ENCODE data around the gene NPHS1. TPM values are rescaled to one million over a fixed set of nuclear protein-coding genes. Genes with fewer than 3 reads are reported as not detected.

Gene NPHS1
- total RNA-seq, 2 experiments from 2014 or later, result not detected

DNA sequence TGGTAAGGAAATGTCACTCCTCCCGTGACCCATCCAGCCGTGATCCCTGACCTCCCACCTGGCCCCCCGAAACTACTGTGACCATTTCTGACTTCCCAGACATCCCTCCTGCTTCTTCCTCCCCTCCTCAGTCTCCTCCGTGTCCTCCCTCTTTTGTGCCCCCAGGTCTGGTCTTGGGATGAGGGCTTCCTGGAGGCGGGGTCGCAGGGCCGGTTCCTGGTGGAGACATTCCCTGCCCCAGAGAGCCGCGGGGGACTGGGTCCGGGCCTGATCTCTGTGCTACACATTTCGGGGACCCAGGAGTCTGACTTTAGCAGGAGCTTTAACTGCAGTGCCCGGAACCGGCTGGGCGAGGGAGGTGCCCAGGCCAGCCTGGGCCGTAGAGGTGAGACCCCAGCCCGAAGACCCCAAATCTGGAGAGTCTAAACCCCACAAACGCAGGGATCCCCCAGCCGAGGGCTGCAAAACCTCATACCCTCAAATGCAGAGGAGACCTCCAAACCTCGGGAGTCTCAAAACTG lies 9.4 kb upstream of the NPHS1 start:
- H3K27me3 Mint-ChIP-seq, result peaks cover 50% of the 10 kb centered on the region
- H3K27ac Mint-ChIP-seq, result no peak overlapping the region
- intact Hi-C loops (cut with DNase I, micrococcal nuclease), result no loop called here
- ChIA-PET CTCF (no interaction called here), POLR2A (interaction anchor here (1.4 kb wide), 1 partner anchor 8 kb away, joined by 4 read pairs; no protein-coding TSS in a partner anchor)
- peaks cover 10% of the 10 kb centered on the region for H3K4me1 Mint-ChIP-seq
- H3K9me3 Mint-ChIP-seq (ENCODE audit: low read depth), result no peaks in the 10 kb centered on the region
- no peak overlapping the region for H3K4me3 Mint-ChIP-seq
- ATAC-seq (no peak), DNase-seq (no peak)
- H3K36me3 Mint-ChIP-seq (ENCODE audit: low read depth), result no peaks in the 10 kb centered on the region

GRCh38 chr19:35860818-35861639 lies 8.7 kb upstream of the NPHS1 start:
- DNase-seq, result no peak
- peak; percentile 24 for ATAC-seq
- peaks cover 46% of the 10 kb centered on the region for H3K27me3 Mint-ChIP-seq
- no peak overlapping the region for H3K4me3 Mint-ChIP-seq
- H3K4me1 Mint-ChIP-seq, result peaks cover 10% of the 10 kb centered on the region
- no peaks in the 10 kb centered on the region for H3K9me3 Mint-ChIP-seq (ENCODE audit: low read depth)
- no peak overlapping the region for H3K27ac Mint-ChIP-seq
- no peaks in the 10 kb centered on the region for H3K36me3 Mint-ChIP-seq (ENCODE audit: low read depth)
- ChIA-PET POLR2A (interaction anchor here (1.4 kb wide), 1 partner anchor 9 kb away, joined by 4 read pairs; no protein-coding TSS in a partner anchor), CTCF (interaction anchor here (0.6 kb wide), 1 partner anchor 187 kb away, joined by 3 read pairs; no protein-coding TSS in a partner anchor)
- intact Hi-C loops (cut with DNase I, micrococcal nuclease), result no loop called here

- intact Hi-C loops (cut with DNase I, micrococcal nuclease), result no loop called here
- Mint-ChIP-seq H3K4me1 (peaks cover 10% of the 10 kb centered on the region), H3K27ac (no peak overlapping the region), H3K4me3 (no peak overlapping the region), H3K9me3 (ENCODE audit: low read depth) (no peaks in the 10 kb centered on the region), H3K36me3 (ENCODE audit: low read depth) (no peaks in the 10 kb centered on the region), H3K27me3 (peaks cover 45% of the 10 kb centered on the region)
- POLR2A ChIA-PET, result interaction anchor here (1.4 kb wide), 1 partner anchor 10 kb away, joined by 4 read pairs; no protein-coding TSS in a partner anchor
- no peak for ATAC-seq
- no peak for DNase-seq
- CTCF ChIA-PET, result interaction anchor here (0.6 kb wide), 2 partner anchors 177 to 187 kb away, joined by 3 read pairs; no protein-coding TSS in a partner anchor
These were observed 8.1 kb upstream of the NPHS1 start for GRCh38 chr19:35860436-35860817.

DNA sequence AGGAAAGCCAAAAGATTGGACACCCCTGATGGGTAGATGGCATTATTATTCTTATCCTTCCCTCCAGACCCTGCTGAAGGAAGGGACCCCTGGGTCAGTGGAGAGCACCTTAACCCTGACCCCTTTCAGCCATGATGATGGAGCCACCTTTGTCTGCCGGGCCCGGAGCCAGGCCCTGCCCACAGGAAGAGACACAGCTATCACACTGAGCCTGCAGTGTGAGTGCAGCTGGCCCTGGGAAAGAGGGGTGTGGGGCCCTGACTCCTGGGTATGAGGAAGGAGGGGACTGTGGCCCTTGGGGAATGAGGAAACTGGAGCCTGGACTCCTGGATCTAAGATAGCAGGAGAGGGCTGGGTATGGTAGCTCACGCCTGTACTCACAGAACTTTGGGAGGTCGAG lies 7.1 kb upstream of the NPHS1 start:
- intact Hi-C loops (cut with DNase I, micrococcal nuclease), result no loop called here
- H3K27ac Mint-ChIP-seq, result no peak overlapping the region
- peaks cover 10% of the 10 kb centered on the region for H3K4me1 Mint-ChIP-seq
- DNase-seq, result no peak
- H3K4me3 Mint-ChIP-seq, result no peak overlapping the region
- ATAC-seq, result no peak
- CTCF ChIA-PET, result interaction anchor here (0.7 kb wide), 1 partner anchor 105 kb away, joined by 3 read pairs; no protein-coding TSS in a partner anchor
- no peaks in the 10 kb centered on the region for H3K36me3 Mint-ChIP-seq (ENCODE audit: low read depth)
- no peaks in the 10 kb centered on the region for H3K9me3 Mint-ChIP-seq (ENCODE audit: low read depth)
- peaks cover 49% of the 10 kb centered on the region for H3K27me3 Mint-ChIP-seq
- POLR2A ChIA-PET, result interaction anchor here (0.6 kb wide), 1 partner anchor 114 kb away, joined by 4 read pairs; the partner anchor contains the start of gene PSENEN

DNA sequence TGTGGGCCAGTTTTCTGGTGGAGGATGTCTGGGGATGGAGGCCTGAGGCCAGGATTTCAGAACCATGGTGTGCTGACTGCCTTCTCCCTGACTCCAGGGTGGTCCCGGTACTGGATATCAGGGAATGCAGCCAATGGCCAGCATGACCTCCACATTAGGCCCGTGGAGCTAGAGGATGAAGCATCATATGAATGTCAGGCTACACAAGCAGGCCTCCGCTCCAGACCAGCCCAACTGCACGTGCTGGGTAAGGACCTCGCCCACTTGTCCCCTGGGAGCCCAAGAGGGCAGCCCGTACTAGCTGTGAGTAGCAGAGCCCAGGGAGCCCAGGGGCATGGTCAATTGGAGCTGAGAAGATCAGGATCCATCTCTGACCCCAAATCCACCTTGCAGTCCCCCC lies 6.0 kb upstream of the NPHS1 start:
- no peaks in the 10 kb centered on the region for H3K36me3 Mint-ChIP-seq (ENCODE audit: low read depth)
- peaks cover 10% of the 10 kb centered on the region for H3K4me1 Mint-ChIP-seq
- H3K9me3 Mint-ChIP-seq (ENCODE audit: low read depth), result no peaks in the 10 kb centered on the region
- DNase-seq (no peak), ATAC-seq (no peak)
- peaks cover 50% of the 10 kb centered on the region for H3K27me3 Mint-ChIP-seq
- ChIA-PET POLR2A (no interaction called here), CTCF (no interaction called here)
- H3K4me3 Mint-ChIP-seq, result no peak overlapping the region
- intact Hi-C loops (cut with DNase I, micrococcal nuclease), result no loop called here
- H3K27ac Mint-ChIP-seq, result no peak overlapping the region

GRCh38 chr19:35856546-35857149 lies 4.3 kb upstream of the NPHS1 start, which contains the start of gene KIRREL2:
Gene KIRREL2, plus strand, starts transcription at chr19:35856911. Its CDS starts 209 bp downstream, at chr19:35857120.
- H3K4me1 Mint-ChIP-seq, result peaks cover 12% of the 10 kb centered on the region
- DNase-seq, result peak; percentile 49
- peaks cover 56% of the 10 kb centered on the region for H3K27me3 Mint-ChIP-seq
- H3K36me3 Mint-ChIP-seq (ENCODE audit: low read depth), result no peaks in the 10 kb centered on the region
- H3K27ac Mint-ChIP-seq, result no peak within 1 kb of the TSS
- intact Hi-C loops (cut with DNase I, micrococcal nuclease), result no loop called here
- POLR2A ChIA-PET, result interaction anchor here (1.3 kb wide), 1 partner anchor 23 kb away, joined by 3 read pairs; no protein-coding TSS in a partner anchor
- peak; percentile 55 for ATAC-seq
- CTCF ChIA-PET, result interaction anchor here (1.0 kb wide), 1 partner anchor 74 kb away, joined by 4 read pairs; no protein-coding TSS in a partner anchor
- no peaks in the 10 kb centered on the region for H3K9me3 Mint-ChIP-seq (ENCODE audit: low read depth)
- peak within 1 kb of the TSS; percentile 65 for H3K4me3 Mint-ChIP-seq

GRCh38 chr19:35853038-35853756 lies 893 bp upstream of the NPHS1 start:
- ChIA-PET POLR2A (no interaction called here), CTCF (interaction anchor here (0.7 kb wide), 1 partner anchor 144 kb away, joined by 3 read pairs; no protein-coding TSS in a partner anchor)
- intact Hi-C loops (cut with DNase I, micrococcal nuclease), result no loop called here
- no peak overlapping the region for H3K4me3 Mint-ChIP-seq
- ATAC-seq, result no peak
- H3K4me1 Mint-ChIP-seq, result peaks cover 5% of the 10 kb centered on the region
- no peaks in the 10 kb centered on the region for H3K9me3 Mint-ChIP-seq (ENCODE audit: low read depth)
- no peak overlapping the region for H3K27ac Mint-ChIP-seq
- no peaks in the 10 kb centered on the region for H3K36me3 Mint-ChIP-seq (ENCODE audit: low read depth)
- peaks cover 44% of the 10 kb centered on the region for H3K27me3 Mint-ChIP-seq
- DNase-seq, result no peak

GRCh38 chr19:35851213-35852028 lies 883 bp downstream of the NPHS1 start:
- DNase-seq (peak; percentile 44), ATAC-seq (peak; percentile 33)
- intact Hi-C loops (cut with DNase I, micrococcal nuclease), result no loop called here
- POLR2A ChIA-PET, result no interaction called here
- Mint-ChIP-seq H3K27me3 (peaks cover 48% of the 10 kb centered on the region), H3K4me3 (no peak overlapping the region), H3K36me3 (ENCODE audit: low read depth) (no peaks in the 10 kb centered on the region), H3K27ac (no peak overlapping the region), H3K4me1 (peaks cover 5% of the 10 kb centered on the region), H3K9me3 (ENCODE audit: low read depth) (no peaks in the 10 kb centered on the region)
- CTCF ChIA-PET, result interaction anchor here (0.6 to 0.9 kb wide), 2 partner anchors 13 to 107 kb away, joined by 3 read pairs; no protein-coding TSS in a partner anchor

DNA sequence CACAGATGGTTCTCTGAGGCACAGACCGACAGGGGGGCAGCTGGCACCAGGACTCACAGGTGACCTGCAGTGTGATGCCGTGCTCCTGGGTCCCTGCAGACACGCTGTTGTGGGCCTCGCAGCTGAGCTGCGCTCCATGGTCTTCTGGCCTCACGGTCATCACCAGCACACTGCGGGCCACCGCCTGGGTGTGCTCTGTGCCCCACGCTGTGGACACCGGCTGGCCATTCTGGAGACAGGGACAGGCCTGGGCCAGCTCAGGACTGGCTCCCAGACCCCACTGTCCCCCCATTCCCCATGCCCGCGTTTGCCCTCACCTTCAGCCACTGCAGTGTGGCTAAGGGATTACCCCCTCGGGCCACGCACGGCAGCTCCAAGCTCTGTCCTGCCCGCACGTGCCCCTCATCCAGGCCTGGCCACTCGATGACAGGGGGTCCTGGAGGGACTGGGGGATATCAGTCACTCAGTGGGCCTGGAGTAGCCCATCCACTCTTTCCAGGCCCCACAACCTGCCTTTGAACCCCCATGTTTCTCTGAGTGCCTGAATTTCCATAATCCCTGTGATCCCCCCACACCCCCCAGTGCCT lies 3.3 kb downstream of the NPHS1 start:
- ATAC-seq (no peak), DNase-seq (no peak)
- intact Hi-C loops (cut with DNase I, micrococcal nuclease), result no loop called here
- CTCF ChIA-PET, result no interaction called here
- Mint-ChIP-seq H3K4me3 (no peak overlapping the region), H3K27me3 (peaks cover 54% of the 10 kb centered on the region), H3K27ac (no peak overlapping the region), H3K4me1 (peaks cover 18% of the 10 kb centered on the region), H3K36me3 (ENCODE audit: low read depth) (no peaks in the 10 kb centered on the region), H3K9me3 (ENCODE audit: low read depth) (no peaks in the 10 kb centered on the region)
- POLR2A ChIA-PET, result no interaction called here

GRCh38 chr19:35848486-35848885 lies 3.8 kb downstream of the NPHS1 start:
- Mint-ChIP-seq H3K27me3 (peaks cover 59% of the 10 kb centered on the region), H3K4me3 (no peak overlapping the region), H3K36me3 (ENCODE audit: low read depth) (no peaks in the 10 kb centered on the region), H3K9me3 (ENCODE audit: low read depth) (no peaks in the 10 kb centered on the region), H3K4me1 (peaks cover 18% of the 10 kb centered on the region), H3K27ac (no peak overlapping the region)
- ATAC-seq (no peak), DNase-seq (no peak)
- intact Hi-C loops (cut with DNase I, micrococcal nuclease), result no loop called here
- ChIA-PET CTCF (no interaction called here), POLR2A (no interaction called here)
